CD1c-positive myeloid dendritic cell (primary cell): ENCODE data around the gene ZNF749.
"Not testable (repeated sequence)": the region's sequence is repeated elsewhere in the genome, so short reads cannot be mapped to it uniquely, and the experiment has no call there.

Experiments
- DNase-seq: peaks from one replicate; pipeline ENCODE4 v3.0.0-alpha.2; 2016; ENCODE audit errors: extremely low spot score

ZNF749 gene

DNA sequence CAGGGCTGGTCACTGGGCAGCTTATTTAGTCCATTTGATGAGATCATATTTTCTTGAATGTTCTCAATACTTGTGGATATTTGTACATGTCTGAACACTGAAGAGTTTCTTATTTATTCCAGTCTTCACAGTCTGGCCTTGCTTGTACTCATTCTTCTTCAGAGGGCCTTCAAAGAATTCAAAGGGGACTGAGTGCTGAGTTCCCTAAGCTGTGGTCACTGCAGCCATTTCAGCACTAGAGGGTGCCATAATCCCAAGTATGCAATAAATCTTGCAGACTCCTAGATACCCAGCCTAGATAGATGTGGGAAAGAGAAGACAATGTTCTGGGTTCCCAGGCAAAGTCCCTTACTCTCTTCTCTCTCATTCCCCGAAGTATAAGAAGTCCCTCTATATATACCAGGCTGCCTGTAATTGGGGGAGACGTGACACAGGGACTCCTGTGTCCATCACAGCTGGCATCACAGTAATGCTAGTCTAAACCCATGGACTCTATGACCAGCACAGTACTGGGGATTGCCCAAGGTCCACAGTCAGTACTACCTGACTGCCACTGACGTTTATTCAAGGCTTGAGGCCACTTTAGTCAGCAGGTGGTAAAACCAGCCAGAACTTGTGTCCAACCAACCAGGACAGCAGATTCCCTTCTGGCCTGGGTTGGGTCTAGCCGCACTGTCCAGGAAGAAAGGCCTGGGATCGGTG, 30.7 kb downstream of the ZNF749 start:
- peak; percentile 43 for DNase-seq

DNA sequence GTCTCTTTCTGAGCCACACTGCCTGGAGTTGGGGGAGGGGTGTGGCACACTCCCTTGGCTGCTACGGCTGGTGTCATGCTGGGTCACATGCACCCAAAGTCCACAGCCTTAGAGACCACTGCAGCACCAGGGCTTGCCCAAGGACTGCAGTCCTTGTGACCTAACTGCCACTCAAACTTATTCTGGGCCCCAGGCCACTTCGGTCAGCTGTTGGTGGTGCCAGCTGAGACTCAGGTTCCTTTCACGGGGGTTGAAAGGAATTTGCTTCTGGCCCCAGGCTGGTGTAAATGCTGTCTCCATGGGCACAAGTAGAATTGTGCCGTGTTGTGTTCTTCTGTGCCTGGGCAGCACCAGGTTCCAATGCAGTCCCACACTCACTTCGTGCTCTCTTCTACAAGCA, 31.4 kb downstream of the ZNF749 start:
- DNase-seq: no peak

DNA sequence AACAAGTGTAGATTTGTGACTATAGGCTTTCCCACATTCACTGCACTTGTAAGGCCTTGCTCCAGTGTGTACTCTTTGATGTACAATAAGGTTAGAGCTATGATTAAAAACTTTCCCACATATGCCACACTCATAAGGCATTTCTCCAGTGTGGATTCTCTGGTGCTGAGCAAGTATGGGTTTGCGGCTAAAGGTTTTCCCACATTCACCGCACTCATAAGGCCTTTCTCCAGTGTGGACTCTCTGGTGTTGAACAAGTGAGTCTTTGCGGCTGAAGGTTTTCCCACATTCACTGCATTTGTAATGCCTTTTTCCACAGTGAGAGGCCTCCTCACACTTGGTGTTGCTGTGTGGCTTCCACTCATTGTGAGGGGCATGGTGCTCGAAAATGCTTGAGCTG, 38.5 kb downstream of the ZNF749 start:
- DNase-seq: no peak

DNA sequence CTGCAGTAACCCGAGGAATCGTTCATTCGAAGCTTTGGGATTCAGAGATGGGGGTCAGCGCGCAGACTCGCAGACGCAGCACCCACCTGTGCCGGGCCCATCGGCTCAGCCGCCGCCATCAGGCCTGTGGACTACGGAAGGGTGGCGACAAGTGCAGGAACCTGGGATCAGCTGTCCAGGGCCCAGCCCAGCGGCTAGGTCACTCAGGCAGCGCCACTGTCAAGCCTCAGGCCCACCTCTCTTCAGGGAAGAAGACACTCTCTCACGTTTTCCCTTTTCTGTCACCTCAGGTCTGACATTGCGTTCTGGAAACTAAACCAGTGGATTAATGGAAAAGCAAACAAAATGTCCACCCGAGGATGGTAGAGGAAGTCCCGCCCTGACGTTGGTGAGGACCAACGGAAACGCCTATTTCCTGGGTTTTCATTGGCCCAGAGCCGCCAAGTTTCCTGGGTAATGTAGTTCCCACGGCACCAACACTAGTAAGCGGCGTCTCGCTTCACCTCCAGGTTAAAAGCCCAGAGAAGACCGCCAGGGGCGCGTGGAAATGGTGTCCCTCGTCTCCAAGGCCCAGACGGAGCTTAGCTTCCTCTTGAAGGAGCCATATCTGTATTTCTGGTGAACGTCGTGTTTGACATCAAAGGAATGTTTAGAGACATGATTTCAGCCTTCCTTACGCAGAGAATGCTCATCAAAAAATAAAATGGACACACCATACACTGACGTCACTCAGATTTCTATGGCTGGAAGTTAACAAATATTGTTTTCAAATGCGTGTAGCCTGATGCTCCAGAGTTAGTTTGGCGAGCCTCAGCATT, 42.3 kb downstream of the ZNF749 start, which contains the start of gene ZNF772:
TSS of gene ZNF772 (minus strand) at position 376 of the 818 bp plus-strand sequence. CDS start at position 119, 257 bp downstream.
- peak; percentile 96 for DNase-seq

DNA sequence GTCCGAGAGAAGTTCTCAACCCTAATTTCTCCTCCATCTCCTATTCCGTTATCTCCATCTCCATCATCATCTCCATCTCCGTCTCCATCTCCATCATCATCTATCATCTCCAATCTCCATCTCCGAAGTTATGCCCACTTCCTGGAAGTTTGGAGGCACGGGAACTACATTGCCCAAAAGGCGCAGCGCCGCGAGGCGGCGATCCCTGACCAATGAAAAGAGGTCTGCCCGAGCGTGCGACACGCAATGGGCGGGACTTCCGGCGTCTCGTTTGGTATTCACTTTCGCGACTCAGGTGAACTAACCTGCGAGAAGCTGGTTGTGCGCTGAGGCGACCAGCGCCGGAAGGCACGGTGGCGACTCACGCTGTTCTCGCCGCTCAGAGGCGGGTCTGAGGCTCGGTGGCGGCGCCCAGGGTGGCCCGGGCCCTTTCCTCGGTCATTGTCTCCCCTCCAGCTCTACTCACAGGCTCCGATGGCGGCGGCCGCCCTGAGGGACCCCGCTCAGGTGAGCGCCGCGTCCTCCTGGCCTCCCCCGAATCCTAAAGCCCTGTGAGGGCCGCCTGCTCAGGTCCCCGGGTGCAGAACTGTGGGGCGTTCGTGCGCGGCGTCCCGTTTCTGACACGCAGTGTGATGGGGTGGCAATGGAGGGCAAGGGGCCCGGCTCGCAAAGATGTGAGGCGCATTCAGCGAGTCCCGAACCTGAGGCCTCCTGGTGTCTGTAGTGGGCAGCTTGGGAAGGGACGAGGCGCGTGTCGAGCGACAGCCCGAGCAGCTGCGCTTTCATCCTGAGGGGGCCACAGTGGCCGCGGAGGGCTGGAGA, 52.6 kb downstream of the ZNF749 start, which contains the start of gene ZNF419:
TSS of gene ZNF419 (plus strand) at position 274 of the 822 bp plus-strand sequence. CDS start at position 475, 201 bp downstream.
- peak; percentile 92 for DNase-seq

DNA sequence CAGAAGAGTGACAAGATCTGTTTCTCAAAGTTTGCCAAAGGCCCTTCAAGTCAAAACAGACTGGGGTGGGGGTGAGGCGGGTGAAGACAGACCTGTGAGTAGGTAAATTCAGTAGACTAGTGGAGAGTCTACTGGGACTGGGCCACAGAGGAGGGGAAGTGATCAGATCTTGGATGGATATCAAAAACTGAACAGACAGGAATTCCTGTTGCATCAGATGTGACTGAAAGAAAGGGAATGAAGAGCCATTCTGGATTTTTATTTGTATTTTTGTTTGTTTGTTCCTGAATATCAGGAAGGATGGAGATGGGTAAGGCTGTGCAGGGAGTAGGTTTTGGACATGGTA, 53.1 kb downstream of the ZNF749 start:
- not testable (repeated sequence) for DNase-seq
